Measurements from ENCODE around the gene PCED1B. TPM values are rescaled to one million over a fixed set of nuclear protein-coding genes. Genes with fewer than 3 reads are reported as not detected.

Gene PCED1B
- total and polyA plus RNA-seq, 2 donors (not counting 1 experiment from before 2014, with no cell fraction given) = 0.33 to 0.83 TPM

GRCh38 chr12:47159348-47159747, 79.9 kb downstream of the PCED1B start:
- H3K9me3 ChIP-seq (ENCODE audit: control insufficient read depth, insufficient read depth, low read depth, low read length) = no peaks in the 10 kb centered on the region
- no peaks in the 10 kb centered on the region for H3K36me3 ChIP-seq (ENCODE audit: control insufficient read depth, insufficient read depth, low read length)
- H3K27me3 ChIP-seq (ENCODE audit: control insufficient read depth, insufficient read depth, low read length) = no peaks in the 10 kb centered on the region
- no peak overlapping the region for H2AFZ ChIP-seq (ENCODE audit: low read length)
- no peak overlapping the region for H3K9ac ChIP-seq (ENCODE audit: insufficient read depth, low read length)
- no peak overlapping the region for H3K4me3 ChIP-seq (replicated peaks in 1 of 4; ENCODE audit: control extremely low read depth in 1 of 4, insufficient read depth in 1 of 4, low read depth in 3 of 4, low read length in 4 of 4)
- TF ChIP-seq EZH2 (IDR thresholded peaks at IDR 0.05; ENCODE audit: low read length, missing control alignments) (no peak), CTCF (conservative IDR thresholded peaks at IDR 0.05 in 1 of 2, IDR thresholded peaks at IDR 0.05 in 1 of 2; ENCODE audit: low read depth in 1 of 2, low read length in 2 of 2) (no peak)
- H3K4me1 ChIP-seq (ENCODE audit: control insufficient read depth, extremely low read depth, insufficient read depth, low read length) = peaks cover 6% of the 10 kb centered on the region
- no peak overlapping the region for H3K4me2 ChIP-seq (ENCODE audit: extremely low read depth, insufficient read depth, low read length)
- H4K20me1 ChIP-seq (ENCODE audit: control insufficient read depth, extremely low read depth, insufficient read depth, low read length) = no peaks in the 10 kb centered on the region
- H3K27ac ChIP-seq (ENCODE audit: insufficient read depth, low read length) = no peak overlapping the region
- no peaks in the 10 kb centered on the region for H3K79me2 ChIP-seq (ENCODE audit: control insufficient read depth, insufficient read depth, low read length)
- no peak for DNase-seq (ENCODE audit: low read depth in 2 of 2)

- H3K9ac ChIP-seq (ENCODE audit: insufficient read depth, low read length) = no peak overlapping the region
- DNase-seq (ENCODE audit: low read depth in 2 of 2) = peak in 1 of 2 donors; percentile 33
- H3K9me3 ChIP-seq (ENCODE audit: control insufficient read depth, insufficient read depth, low read depth, low read length) = no peaks in the 10 kb centered on the region
- H3K4me1 ChIP-seq (ENCODE audit: control insufficient read depth, extremely low read depth, insufficient read depth, low read length) = peaks cover 4% of the 10 kb centered on the region
- TF ChIP-seq EZH2 (IDR thresholded peaks at IDR 0.05; ENCODE audit: low read length, missing control alignments) (no peak), CTCF (conservative IDR thresholded peaks at IDR 0.05 in 1 of 2, IDR thresholded peaks at IDR 0.05 in 1 of 2; ENCODE audit: low read depth in 1 of 2, low read length in 2 of 2) (no peak)
- no peaks in the 10 kb centered on the region for H3K27me3 ChIP-seq (ENCODE audit: control insufficient read depth, insufficient read depth, low read length)
- H2AFZ ChIP-seq (ENCODE audit: low read length) = no peak overlapping the region
- no peak overlapping the region for H3K4me2 ChIP-seq (ENCODE audit: extremely low read depth, insufficient read depth, low read length)
- H3K79me2 ChIP-seq (ENCODE audit: control insufficient read depth, insufficient read depth, low read length) = no peaks in the 10 kb centered on the region
- no peak overlapping the region for H3K4me3 ChIP-seq (replicated peaks in 1 of 4; ENCODE audit: control extremely low read depth in 1 of 4, insufficient read depth in 1 of 4, low read depth in 3 of 4, low read length in 4 of 4)
- no peaks in the 10 kb centered on the region for H4K20me1 ChIP-seq (ENCODE audit: control insufficient read depth, extremely low read depth, insufficient read depth, low read length)
- H3K27ac ChIP-seq (ENCODE audit: insufficient read depth, low read length) = no peak overlapping the region
- H3K36me3 ChIP-seq (ENCODE audit: control insufficient read depth, insufficient read depth, low read length) = no peaks in the 10 kb centered on the region
Measured at GRCh38 chr12:47160316-47161244, 81.2 kb downstream of the PCED1B start.

- Histone ChIP-seq H3K4me1 (ENCODE audit: control insufficient read depth, extremely low read depth, insufficient read depth, low read length) (no peaks in the 10 kb centered on the region), H3K4me2 (ENCODE audit: extremely low read depth, insufficient read depth, low read length) (no peak overlapping the region), H3K36me3 (ENCODE audit: control insufficient read depth, insufficient read depth, low read length) (no peaks in the 10 kb centered on the region), H3K9ac (ENCODE audit: insufficient read depth, low read length) (no peak overlapping the region), H2AFZ (ENCODE audit: low read length) (no peak overlapping the region), H4K20me1 (ENCODE audit: control insufficient read depth, extremely low read depth, insufficient read depth, low read length) (no peaks in the 10 kb centered on the region), H3K79me2 (ENCODE audit: control insufficient read depth, insufficient read depth, low read length) (no peaks in the 10 kb centered on the region), H3K4me3 (replicated peaks in 1 of 4; ENCODE audit: control extremely low read depth in 1 of 4, insufficient read depth in 1 of 4, low read depth in 3 of 4, low read length in 4 of 4) (no peak overlapping the region), H3K27ac (ENCODE audit: insufficient read depth, low read length) (no peak overlapping the region), H3K27me3 (ENCODE audit: control insufficient read depth, insufficient read depth, low read length) (no peaks in the 10 kb centered on the region), H3K9me3 (ENCODE audit: control insufficient read depth, insufficient read depth, low read depth, low read length) (no peaks in the 10 kb centered on the region)
- no peak for TF ChIP-seq EZH2 (IDR thresholded peaks at IDR 0.05; ENCODE audit: low read length, missing control alignments)
- no peak for TF ChIP-seq CTCF (conservative IDR thresholded peaks at IDR 0.05 in 1 of 2, IDR thresholded peaks at IDR 0.05 in 1 of 2; ENCODE audit: low read depth in 1 of 2, low read length in 2 of 2)
- DNase-seq (ENCODE audit: low read depth in 2 of 2) = no peak
Measured at GRCh38 chr12:47164116-47164515, 84.7 kb downstream of the PCED1B start.

Data from fibroblast of lung (primary cell).